HTR-8/SVneo (cell line): ENCODE results near the gene ST3GAL6.
"Not testable (repeated sequence)": the region's sequence is repeated elsewhere in the genome, so short reads cannot be mapped to it uniquely, and the experiment has no call there.

ENCODE experiments used
- DNase-seq: peaks from one replicate; pipeline ENCODE4 v3.0.0; 2011; ENCODE audit warnings: low spot score, mixed read lengths; ENCODE audit not compliant: insufficient read length
- FAIRE-seq: peaks from 2 replicates; lab custom pipeline; 2011; peaks lifted over from hg19 to GRCh38; lab: Jason Lieb, UNC

The ST3GAL6 gene

GRCh38 chr3:98831060-98831459 is 67.9 kb downstream of the ST3GAL6 start:
- not testable (repeated sequence) for DNase-seq, FAIRE-seq

GRCh38 chr3:98839846-98840245 is 76.7 kb downstream of the ST3GAL6 start:
- FAIRE-seq (no peak), DNase-seq (no peak)

- no peak for FAIRE-seq
Measured at GRCh38 chr3:98843266-98843959, 80.3 kb downstream of the ST3GAL6 start.

More at GRCh38 chr3:98843266-98843959, 80.3 kb downstream of the ST3GAL6 start:
- no peak for DNase-seq
